ENCODE measurements around the gene LAIR2. TPM values are rescaled to one million over a fixed set of nuclear protein-coding genes. Genes with fewer than 3 reads are reported as not detected.

The LAIR2 gene
- total and polyA plus RNA-seq, 10 of the 15 experiments (the other 5 are each of a cell fraction or from before 2014, with no cell fraction given) = not detected

GRCh38 chr19:54535601-54536000 is 33.0 kb downstream of the LAIR2 start:
- H3K4me2 ChIP-seq (ENCODE audit: control insufficient read depth, insufficient read depth) = no peak overlapping the region
- ChIA-PET SMC1A (ENCODE audit: uncharacterized antibody, unreplicated experiment) (interaction anchor here (1.0 kb wide), 1 partner anchor 16 kb away, joined by 3 read pairs; no protein-coding TSS in a partner anchor), POLR2A (no interaction called here), RAD21 (ENCODE audit: unreplicated experiment) (no interaction called here), CTCF (interaction anchor here (1.1 kb wide), 1 partner anchor 15 kb away, joined by 4 read pairs; no protein-coding TSS in a partner anchor)
- FAIRE-seq (no peak), ATAC-seq (no peak), DNase-seq (ENCODE audit: low read depth, low spot score) (no peak)
- whole genome bisulfite sequencing (ENCODE audit: insufficient coverage, insufficient replicate concordance, low lambda C conversion rate, missing lambda C conversion rate) = 96% methylated on average over 9 of the region's 9 CpGs
- no peak overlapping the region for H3K27ac ChIP-seq (ENCODE audit: control insufficient read depth, insufficient read depth)
- H3K79me2 ChIP-seq (ENCODE audit: control insufficient read depth, insufficient read depth, low read length) = no peaks in the 10 kb centered on the region
- in situ Hi-C loops (cut with MboI) = no loop called here
- no TSS peak for BruUV-seq (replicated peaks)
- TF ChIP-seq CBX3 (IDR thresholded peaks at IDR 0.05; ENCODE audit: borderline replicate concordance, low read depth) = no peak
- TF ChIP-seq SUZ12 (IDR thresholded peaks at IDR 0.05; ENCODE audit: unreplicated experiment) = no peak
- no peak for TF ChIP-seq RELB (IDR thresholded peaks at IDR 0.05; ENCODE audit: low read depth)
- TF ChIP-seq, protein P1, sequence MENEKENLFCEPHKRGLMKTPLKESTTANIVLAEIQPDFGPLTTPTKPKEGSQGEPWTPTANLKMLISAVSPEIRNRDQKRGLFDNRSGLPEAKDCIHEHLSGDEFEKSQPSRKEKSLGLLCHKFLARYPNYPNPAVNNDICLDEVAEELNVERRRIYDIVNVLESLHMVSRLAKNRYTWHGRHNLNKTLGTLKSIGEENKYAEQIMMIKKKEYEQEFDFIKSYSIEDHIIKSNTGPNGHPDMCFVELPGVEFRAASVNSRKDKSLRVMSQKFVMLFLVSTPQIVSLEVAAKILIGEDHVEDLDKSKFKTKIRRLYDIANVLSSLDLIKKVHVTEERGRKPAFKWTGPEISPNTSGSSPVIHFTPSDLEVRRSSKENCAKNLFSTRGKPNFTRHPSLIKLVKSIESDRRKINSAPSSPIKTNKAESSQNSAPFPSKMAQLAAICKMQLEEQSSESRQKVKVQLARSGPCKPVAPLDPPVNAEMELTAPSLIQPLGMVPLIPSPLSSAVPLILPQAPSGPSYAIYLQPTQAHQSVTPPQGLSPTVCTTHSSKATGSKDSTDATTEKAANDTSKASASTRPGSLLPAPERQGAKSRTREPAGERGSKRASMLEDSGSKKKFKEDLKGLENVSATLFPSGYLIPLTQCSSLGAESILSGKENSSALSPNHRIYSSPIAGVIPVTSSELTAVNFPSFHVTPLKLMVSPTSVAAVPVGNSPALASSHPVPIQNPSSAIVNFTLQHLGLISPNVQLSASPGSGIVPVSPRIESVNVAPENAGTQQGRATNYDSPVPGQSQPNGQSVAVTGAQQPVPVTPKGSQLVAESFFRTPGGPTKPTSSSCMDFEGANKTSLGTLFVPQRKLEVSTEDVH (IDR thresholded peaks at IDR 0.05; ENCODE audit: low read depth, partially characterized antibody) = no peak
- TF ChIP-seq SKIL (IDR thresholded peaks at IDR 0.05; ENCODE audit: low read depth, poor library complexity, severe bottlenecking) = no peak
- no peak for TF ChIP-seq PBX3 (IDR thresholded peaks at IDR 0.05; ENCODE audit: insufficient replicate concordance, low read depth, low read length)
- no peak for TF ChIP-seq NFYB (IDR thresholded peaks at IDR 0.05; ENCODE audit: insufficient read depth, low read depth, low read length)
- no peak for TF ChIP-seq SUPT20H (IDR thresholded peaks at IDR 0.05; ENCODE audit: borderline replicate concordance, control insufficient read depth, low read depth, low read length)
- no peak for TF ChIP-seq MEF2B (IDR thresholded peaks at IDR 0.05; ENCODE audit: partially characterized antibody, poor library complexity, severe bottlenecking)
- TF ChIP-seq NR2F1 (conservative IDR thresholded peaks at IDR 0.05) = no peak
- no peak overlapping the region for H3K4me3 ChIP-seq
- no peaks in the 10 kb centered on the region for H4K20me1 ChIP-seq (ENCODE audit: control insufficient read depth, insufficient read depth)
- H3K4me1 ChIP-seq (ENCODE audit: control insufficient read depth, insufficient read depth, low read length) = peaks cover 9% of the 10 kb centered on the region
- no peak overlapping the region for H2AFZ ChIP-seq (ENCODE audit: control insufficient read depth, low read depth, low read length)
- H3K9ac ChIP-seq (ENCODE audit: control insufficient read depth, insufficient read depth, low read length) = no peak overlapping the region
- no peaks in the 10 kb centered on the region; the same call in 2 of the 3 replicates for H3K9me3 ChIP-seq (replicated peaks; ENCODE audit: control insufficient read depth, insufficient read depth, low read length)
- no peaks in the 10 kb centered on the region for H3K36me3 ChIP-seq (ENCODE audit: control insufficient read depth in 2 of 2, insufficient read depth in 2 of 2, low read length in 1 of 2)
- no peaks in the 10 kb centered on the region for H3K27me3 ChIP-seq (replicated peaks in 1 of 2; ENCODE audit: control insufficient read depth in 2 of 2, insufficient read depth in 2 of 2, low read length in 1 of 2)
- intact Hi-C loops (cut with micrococcal nuclease; ENCODE audit: unreplicated experiment) = loop anchor here (2.0 kb wide), 1 partner anchor 15 kb away; no protein-coding TSS in a partner anchor
